ENCODE data around the gene NINJ1. TPM values are rescaled to one million over a fixed set of nuclear protein-coding genes. Genes with fewer than 3 reads are reported as not detected.
A peak's percentile ranks its signal among the peaks of the same experiment; 100 is the strongest.
"Not testable (repeated sequence)": the region's sequence is repeated elsewhere in the genome, so short reads cannot be mapped to it uniquely, and the experiment has no call there.

The NINJ1 gene
- total RNA-seq, 1 donor from 2014 or later = 33.6 TPM

DNA sequence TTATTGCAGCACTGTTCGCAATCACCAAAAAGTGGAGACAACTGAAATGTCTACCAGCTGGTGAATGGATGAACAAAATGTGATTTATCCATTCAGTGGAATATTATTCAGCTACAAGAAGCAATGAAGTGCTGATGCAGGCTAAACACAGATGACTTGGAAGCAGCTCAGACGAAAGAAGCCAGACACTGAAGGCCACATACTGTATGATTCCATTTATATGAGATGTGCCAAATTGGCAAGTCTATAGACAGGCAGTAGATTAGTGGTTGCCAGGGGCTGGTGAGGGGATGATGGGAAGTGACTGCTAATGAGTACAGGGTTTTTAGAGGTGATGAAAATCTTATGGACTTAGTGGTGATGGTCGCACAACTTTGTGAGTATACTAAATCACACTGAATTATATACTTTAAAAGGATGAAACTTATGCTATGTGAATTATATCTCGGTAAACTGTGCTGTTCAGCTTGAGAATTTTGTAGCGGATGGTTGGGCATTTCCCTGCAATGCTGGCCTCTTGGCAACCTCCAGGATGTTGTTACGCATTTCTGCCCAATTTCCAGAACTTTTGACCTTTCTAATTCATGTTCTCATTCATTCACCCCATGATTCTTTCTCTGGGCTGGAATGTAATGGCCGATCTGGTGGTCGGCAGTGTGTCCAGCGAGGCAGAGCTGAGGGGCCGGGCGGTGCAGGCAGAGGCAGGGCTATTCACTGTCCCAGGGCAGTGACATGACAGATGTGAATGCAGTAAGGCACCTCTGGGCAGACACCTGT lies 27.9 kb upstream of the NINJ1 start:
- DNase-seq (ENCODE audit: low read depth) = no peak

DNA sequence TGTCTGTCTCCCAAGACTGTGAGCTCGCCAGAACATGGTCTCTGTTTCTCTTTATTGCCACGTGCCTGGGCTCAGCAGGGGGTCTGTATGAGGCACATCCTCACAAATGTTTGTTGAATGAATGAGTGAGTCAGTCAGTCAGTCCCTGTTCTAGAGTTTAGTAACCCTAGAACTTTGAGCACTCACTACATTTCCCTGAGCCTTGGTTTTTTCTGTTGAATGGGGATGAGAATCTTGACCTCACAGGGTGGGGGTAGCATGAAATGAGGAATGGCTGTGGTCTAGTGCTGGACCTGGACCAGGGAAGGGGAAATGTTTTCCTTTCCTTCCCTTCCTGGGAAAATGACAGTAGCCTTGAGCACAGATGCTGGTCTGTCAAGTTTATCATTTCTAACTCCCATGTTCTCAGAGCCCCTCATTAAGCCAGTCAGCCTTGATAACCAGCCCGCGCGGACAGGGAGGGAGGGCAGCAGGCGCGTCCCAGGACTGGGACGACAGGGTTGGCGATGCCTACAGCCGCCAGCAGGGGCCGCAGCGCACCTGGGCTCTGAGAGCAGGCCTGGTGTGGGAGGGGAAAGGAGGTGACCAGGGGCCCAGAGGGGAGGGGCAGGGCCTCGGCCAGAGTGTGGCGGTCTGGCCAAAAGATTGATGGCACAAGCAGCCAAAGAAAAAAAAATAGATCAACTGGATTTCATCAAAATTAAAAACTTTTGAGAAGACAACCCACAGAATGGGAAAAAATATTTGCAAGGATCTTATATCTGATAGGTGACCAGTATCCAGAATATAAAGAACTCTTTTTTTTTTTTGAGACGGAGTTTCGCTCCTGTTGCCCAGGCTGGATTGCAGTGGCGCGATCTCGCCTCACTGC lies 25.8 kb upstream of the NINJ1 start:
- DNase-seq (ENCODE audit: low read depth) = peak; percentile 77

DNA sequence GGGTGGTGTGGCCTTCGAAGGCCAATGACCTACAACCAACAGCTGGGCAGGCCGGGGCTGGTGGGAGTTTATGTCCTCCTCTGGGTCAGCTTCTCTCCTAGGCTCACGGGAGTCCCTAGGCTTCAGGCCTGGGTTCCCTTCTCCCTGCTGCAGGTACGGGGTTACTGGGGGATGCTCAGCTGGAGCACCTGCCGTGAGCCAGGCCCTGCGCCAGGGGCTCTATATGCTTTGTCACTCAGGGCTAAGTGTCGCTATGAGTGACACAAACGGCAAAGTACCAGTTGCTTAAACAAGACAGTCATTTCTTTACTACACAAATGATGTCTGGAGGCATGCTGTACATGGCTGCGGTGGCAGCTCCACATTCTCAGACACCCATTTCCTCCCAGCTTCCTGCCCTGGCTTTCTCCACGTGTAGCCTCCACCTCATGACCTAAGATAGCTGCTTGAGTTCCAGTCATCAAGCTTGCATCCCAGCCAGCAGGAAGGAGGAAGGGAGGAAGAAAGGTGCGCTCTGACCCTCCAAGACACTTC lies 22.5 kb upstream of the NINJ1 start:
- no peak for DNase-seq (ENCODE audit: low read depth)

DNA sequence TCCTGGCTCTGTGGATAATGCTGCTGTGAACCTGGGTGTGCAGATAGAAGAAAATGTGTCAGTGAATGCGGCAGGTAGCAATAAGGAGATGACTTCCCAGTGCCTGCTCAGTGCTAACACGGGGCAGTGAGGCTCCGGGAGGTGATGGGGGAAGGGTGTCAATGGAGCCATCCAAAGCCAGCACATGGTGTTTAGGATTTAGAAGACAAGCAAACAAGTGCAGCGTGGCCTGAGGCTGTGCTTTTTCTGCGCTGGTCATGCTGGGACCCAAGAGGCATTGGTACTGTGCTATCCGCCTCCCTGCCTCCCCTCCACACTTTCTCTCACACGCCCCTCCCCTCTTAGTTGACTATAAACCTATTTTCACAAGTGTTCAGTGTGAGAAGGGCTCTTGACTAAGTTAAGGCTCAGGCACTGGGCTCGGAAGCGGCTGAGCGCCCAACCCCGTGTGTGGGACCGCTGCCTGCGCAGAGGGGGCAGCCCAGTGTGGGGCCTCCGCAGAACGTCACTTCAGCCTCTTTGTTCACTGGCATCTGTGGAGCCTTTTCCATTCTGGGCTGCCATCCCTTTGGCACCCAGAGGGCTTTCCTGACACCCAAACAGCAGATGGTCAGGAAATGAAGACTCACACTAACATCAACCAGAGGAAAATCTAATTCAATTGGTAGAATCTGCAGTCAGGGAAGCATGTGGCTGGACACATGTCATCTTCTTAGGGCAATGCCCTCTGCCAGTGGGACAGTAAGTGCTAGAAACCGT lies 21.8 kb upstream of the NINJ1 start:
- no peak for DNase-seq (ENCODE audit: low read depth)

DNA sequence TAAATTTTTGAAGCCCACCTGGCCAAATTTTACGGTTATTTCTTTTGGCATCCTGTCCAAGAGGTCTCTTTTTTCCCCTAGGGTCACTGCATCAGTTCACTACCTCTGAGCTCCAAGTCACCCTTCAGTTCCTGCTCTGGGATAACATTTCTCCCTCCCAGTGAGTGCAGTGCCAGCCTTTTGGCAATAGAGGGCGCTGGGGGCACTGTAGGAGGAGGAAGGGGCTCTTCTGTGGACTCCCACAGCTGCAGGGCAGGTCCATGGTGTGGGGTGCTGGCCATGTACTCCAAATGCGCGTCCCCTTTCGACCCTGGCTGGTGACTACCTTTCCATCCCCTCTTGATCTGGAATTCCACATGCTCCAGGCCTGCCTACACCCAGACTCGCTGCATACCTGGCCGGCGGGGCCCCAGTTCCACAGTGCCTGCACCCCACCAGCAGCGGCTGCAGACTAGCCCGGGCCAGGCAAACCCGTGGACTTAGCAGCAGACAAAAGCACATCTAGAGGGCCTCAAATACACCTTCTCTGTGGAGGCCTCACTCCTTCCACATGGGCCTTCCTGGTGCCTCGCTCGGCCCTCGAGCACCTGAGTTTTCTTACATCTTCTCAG lies 20.3 kb upstream of the NINJ1 start:
- DNase-seq (ENCODE audit: low read depth) = no peak

DNA sequence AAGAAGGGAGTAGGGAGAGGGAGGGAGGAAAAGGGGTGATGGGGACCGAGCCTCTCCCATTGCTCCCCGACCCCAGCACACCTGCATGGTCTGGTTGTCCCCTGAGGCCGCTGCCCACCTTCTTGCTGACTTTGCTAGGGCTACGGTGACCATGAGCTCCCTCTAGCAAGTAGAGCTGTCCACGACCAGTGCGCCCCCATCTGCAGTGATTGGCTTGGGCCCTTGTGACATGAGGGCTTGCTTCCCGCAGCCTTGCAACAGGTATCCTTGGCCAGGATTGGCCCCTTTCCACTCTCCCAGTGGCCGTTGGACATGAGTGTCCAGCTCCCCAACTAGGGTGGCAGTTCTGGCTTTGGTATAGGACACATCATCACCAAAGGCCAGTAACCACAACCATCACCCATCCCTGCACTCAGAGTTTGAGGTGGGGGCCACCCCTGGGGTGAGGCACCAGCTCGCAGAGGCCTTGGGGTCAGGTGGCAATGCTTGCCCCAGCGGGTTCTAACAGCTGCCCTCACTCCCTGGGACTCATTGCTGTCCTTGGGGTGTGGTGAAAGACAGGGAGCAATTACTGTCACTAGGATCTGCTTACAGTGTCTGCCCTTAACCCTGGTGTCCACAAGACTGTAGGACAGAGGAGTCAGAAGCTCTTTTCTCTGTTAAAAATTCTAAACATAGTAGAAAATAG lies 17.2 kb upstream of the NINJ1 start:
- peak; percentile 61 for DNase-seq (ENCODE audit: low read depth)

DNA sequence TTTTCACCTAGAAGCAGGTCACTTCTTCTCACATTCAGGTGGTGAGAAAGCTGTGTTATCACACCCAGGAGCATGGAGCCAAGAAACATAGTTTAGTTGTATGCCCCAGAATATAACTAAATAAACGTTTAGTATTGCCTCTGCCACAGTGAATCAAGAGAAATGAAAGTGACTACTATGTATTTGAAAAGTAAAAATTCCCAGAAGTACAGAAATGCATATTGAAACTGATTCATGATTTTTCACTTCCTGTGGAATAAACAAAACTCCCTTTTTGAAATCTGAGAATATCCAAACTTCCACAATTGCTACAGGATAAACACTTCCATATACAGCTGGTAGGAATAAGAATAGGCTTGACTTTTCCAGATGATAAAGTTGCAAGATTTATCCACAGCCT lies 15.3 kb upstream of the NINJ1 start:
- DNase-seq (ENCODE audit: low read depth) = no peak

DNA sequence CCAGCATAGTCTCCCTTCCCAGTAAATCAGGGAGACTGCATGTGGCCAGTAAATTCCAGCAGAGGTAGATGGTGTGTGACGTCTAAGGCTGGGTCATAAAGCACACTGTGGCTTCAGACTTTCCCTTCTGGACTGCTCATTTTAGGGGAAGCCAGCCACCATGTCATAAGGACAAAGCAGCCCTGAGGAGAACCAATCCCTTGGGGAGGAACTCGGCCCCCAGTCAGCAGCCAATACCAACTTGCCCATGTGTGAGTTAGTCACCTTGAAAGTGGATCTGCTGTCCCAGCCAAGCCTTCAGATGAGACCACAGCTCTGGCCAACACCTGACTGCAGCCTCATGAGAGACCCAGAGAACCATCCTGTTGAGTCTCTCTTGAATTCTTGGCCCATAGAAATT lies 14.7 kb upstream of the NINJ1 start:
- no peak for DNase-seq (ENCODE audit: low read depth)

DNA sequence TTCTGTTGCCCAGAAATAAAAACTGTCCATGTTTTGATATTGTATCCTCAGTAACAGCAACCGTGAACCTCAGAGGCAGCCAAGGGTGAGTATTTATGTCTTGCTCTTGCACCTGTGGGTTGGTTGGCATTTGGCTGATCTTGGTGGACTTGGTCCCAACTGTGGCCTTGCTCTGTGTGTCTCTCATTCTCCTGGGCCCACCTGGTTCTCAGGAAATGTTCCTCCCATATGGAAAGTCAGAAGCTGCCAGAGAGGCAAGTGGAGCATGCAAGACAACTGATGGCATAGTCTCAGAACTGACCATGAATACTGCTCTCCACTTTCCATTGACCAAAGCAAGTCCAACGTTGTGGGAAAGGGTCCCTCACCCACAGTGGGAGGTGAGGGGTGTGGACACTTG lies 13.6 kb upstream of the NINJ1 start:
- DNase-seq (ENCODE audit: low read depth) = no peak

DNA sequence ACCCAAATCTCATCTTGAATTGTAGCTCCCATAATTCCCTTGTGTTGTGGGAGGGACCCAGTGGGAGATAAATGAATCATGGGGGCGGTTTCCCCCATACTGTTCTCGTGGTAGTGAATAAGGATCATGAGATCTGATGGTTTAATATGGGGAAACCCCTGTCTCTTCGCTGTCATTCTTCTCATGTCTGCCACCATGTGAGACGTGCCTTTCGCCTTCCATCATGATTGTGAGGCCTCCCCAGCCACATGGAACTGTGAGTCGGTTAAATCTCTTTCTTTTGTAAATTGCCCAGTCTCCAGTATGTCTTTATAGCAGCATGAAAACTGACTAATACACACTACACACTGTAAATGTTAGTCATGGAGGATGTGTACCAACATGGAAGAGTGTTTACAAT lies 12.6 kb upstream of the NINJ1 start:
- DNase-seq (ENCODE audit: low read depth) = not testable (repeated sequence)

DNA sequence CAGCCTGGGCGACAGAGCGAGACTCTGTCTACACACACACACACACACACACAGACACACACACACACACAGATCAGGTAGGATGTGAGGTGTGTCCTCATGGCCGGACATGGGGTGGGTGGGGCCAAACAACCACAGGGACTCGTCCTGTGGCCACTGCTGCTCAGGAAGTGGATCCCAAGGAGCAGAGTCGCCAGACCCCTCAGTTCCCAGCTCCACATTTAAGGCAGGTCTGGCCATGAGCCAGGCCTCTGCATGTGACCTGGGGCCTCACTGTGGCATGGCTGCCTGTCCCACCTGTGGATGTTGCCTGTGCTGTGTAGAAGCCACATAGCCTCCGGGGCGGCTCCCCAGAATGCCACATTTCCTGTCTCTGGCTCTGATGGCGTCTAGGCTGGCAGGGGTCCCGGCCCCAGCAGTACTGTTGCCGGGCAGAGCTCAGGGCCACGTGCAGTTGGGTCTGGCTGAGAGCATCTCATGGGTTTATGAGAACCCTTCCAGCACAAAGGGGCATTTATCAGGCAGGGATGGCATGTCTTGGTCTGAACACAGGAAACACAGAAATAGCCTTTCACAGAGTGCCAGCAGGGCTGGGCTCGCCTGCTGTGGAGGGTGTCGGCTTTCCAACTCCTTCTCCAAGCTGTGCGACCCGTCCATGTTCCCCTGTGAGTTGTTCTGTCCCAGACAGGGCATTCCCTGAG lies 9.9 kb upstream of the NINJ1 start:
- DNase-seq (ENCODE audit: low read depth) = peak; percentile 87

DNA sequence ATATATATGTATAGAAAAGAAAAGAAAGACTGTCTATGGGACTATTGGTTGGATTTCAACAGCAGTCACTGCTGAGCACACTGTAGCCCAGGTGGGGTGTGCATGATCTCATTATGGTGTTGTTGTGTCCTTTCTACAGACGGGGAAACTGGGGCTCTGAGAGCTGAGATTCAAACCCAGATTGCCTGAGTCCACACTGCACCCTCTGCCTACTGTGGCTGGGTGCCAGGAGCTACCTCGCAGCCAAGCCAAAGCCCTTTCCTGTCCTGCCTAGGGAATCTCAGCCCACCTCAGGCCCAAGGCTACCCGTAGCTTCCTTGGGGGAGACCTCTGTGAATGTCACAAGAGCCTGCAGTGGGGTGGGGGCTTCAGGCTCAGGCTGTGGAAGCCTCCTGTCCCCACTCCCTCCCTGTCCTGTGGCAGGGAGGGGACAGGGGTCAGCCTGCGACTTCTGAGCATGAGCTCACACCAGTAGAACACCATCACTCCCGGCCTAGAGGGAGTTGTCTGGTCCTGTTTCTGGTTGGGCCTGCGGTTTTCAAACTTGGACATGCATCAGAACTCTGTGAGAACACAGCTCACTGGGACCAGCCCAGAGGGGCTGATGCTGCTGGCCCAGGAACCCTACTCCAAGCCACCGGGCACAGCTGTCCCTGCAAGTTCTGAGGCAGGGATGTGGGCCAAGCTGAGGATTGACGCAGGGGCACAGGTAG lies 7.9 kb upstream of the NINJ1 start:
- DNase-seq (ENCODE audit: low read depth) = peak; percentile 64

DNA sequence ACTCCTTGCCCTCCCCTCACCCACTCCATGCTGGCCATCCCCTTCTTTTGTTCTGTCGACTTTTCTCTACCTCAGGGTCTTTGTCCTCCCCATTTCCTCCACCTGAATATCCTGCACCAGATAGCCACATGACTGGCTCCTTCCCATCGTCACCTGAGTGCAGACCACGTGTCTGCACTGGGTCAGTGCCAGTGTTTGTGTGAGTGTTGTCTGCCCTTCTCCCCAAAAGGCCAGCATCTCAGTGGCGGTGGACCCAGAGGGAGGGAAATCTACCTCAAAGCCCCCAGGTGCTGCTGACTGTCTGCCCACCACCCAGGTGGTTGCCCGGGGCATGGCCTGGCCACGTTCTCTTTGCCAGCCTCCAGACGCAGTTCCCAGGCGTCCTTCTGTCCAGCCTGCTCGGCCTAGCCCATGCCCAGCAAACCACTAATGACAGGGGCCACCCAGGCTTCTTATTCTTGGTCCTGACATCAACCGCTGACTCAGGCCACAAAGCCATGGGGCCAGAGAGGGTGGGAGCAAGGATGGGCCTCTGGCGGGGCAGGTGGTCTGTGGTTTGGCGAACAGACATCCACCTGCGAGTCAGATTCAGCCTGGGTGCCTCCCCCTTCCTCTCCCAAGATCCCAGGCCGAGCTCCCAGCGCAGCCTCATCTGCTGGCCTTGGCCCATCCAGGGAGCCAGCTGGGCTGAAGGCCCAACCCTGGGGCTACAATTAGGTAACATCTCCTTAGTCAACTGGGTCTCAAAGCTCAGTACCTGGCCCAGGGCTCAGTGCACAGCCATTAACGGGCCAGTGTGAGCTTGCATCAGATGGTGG lies 5.5 kb upstream of the NINJ1 start:
- DNase-seq (ENCODE audit: low read depth) = peak; percentile 97

DNA sequence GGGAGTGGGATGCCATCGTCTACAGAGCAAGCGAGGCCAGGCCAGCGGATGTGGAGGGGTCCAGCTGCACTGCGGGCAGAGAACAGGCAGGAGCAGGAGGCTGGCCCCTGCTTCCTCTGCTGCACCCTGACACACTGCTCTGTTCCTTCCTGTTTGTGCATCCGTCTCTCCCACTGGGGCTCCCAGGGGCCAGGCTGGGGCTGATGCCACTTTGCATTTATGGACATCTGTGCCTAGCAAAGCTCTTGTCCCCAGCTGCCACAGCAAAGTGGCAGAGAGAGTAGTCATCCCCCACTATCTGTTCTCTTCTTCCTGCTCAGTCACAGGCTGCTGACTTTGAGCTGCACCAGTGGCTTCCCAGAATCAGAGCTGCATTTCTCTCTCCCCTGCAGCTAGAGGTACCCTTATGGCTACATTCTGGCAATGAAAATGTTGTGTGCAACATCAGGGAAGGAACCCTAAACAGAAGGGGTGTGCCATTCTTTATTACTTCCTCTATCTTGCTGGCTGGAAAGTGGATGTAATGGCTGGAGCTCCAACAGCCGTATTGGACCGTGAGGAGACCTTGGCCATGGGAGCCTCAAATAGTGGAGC lies 4.2 kb upstream of the NINJ1 start:
- no peak for DNase-seq (ENCODE audit: low read depth)

DNA sequence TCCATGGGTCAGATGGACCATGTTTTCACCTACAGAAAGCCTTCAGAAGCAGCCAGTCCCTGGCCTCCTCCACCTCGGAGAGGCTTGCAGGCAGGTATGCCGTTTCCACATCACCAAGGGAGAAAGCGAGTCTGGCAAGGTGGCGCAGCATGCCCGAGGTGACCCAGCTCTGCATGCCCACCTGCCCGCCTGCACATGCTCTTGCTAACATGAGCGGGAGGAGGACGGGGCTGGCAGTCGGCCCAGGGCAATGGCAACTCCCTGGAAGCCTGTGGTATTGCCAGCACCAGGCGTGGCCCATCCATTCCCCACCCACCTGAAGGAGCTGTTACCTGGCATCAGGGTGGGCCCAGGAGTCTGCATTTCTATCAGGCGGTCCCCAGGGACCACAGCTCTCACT lies 3.3 kb upstream of the NINJ1 start:
- no peak for DNase-seq (ENCODE audit: low read depth)

DNA sequence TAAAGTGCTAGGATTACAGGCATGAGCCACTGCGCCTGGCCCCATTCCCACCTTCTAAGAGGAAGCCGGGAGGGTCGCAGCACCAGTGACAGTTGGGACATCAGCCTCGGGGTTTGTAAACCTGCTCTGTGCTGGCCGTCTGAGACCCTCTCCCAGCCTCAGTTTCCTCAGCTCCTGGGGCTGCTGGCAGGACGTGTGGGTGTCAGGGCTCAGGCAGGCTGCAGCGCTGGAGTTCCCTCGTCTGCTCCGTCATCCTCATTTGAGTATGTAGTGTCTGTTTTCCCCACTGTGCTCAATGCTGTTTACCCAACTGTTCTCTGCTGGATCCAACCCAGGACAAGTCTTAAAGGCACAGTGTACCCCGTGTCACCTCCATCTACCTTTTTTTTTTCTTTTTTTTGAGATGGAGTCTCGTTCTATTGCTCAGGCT lies 2.0 kb upstream of the NINJ1 start:
- DNase-seq (ENCODE audit: low read depth) = peak; percentile 64

DNA sequence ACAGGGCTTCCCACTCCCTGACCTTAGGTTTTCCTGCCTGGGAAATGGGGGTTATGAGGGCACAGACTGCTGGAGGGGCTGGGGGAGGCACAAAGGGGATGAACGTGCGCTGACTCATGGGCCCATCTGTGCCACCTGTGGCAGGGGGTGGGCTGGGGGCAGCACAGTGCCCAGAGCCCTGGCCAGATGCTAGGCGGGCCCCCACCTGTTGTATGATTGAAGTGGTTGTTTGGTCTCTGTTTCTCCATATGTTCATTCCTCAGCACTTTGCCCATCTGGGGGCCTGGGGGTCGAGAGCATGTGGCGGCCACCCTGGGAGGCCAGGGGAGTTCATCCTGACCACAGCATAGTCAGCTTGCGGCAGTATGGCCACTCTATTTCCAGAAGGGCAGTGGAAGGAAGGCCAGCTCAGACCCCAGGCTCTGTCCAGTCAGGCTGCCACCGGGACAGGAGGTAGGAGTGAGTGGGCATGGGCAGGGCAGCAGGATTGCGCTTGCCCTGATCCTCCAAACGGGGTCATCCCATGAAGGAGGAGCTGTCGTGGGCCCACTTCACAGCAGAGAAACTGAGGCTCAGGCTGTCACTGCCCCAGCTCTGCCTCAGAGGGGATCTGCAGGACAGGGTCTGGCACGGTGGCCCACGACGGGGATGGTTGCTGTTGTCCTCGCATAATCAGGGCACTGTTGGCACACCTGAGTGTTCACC lies 841 bp upstream of the NINJ1 start:
- peak; percentile 80 for DNase-seq (ENCODE audit: low read depth)
